HepG2 (cell line): ENCODE results near the gene TPRKB. TPM values are rescaled to one million over a fixed set of nuclear protein-coding genes. Genes with fewer than 3 reads are reported as not detected.
A peak's percentile ranks its signal among the peaks of the same experiment; 100 is the strongest.

Experiments used
- DMAP1 ChIP-seq: IDR thresholded peaks from 2 replicates; pipeline ENCODE4 v1.6.1; 2016
- HBP1 ChIP-seq: IDR thresholded peaks from 2 replicates; pipeline ENCODE4 v1.6.1; 2016; ENCODE audit warnings: low read depth, control low read depth
- MYPOP ChIP-seq: sonication (generic); formaldehyde crosslinking; IDR thresholded peaks from 2 replicates; pipeline ENCODE4 v1.8.1; 2023; ENCODE audit warnings: mild to moderate bottlenecking, moderate library complexity, missing genetic modification reagents
- NAIF1 ChIP-seq: sonication (generic); formaldehyde crosslinking; IDR thresholded peaks from 2 replicates; pipeline ENCODE4 v1.5.0; 2020; ENCODE audit warnings: mild to moderate bottlenecking, missing genetic modification reagents, borderline replicate concordance
- RXRA ChIP-seq: sonication (generic); formaldehyde crosslinking; IDR thresholded peaks from 2 replicates; pipeline ENCODE4 v1.5.1; 2020; ENCODE audit warnings: missing genetic modification reagents
- TBX2 ChIP-seq: sonication (generic); formaldehyde crosslinking; IDR thresholded peaks from 2 replicates; pipeline ENCODE4 v1.5.0; 2020; ENCODE audit warnings: missing genetic modification reagents, mild to moderate bottlenecking, borderline replicate concordance
- TEAD3 ChIP-seq: optimal IDR thresholded peaks from 2 replicates; pipeline ENCODE3; 2016; ENCODE audit warnings: borderline replicate concordance
- TP53 ChIP-seq: sonication (generic); formaldehyde crosslinking; conservative IDR thresholded peaks from 2 replicates; pipeline ENCODE4 v1.4.0; 2020; ENCODE audit warnings: missing genetic modification reagents
- ZNF280D ChIP-seq: sonication (generic); formaldehyde crosslinking; IDR thresholded peaks from 2 replicates; pipeline ENCODE4 v1.5.1; 2020; ENCODE audit warnings: mild to moderate bottlenecking, missing genetic modification reagents
- ZNF282 ChIP-seq: fragments of 450-650 bp; IDR thresholded peaks from 2 replicates; pipeline ENCODE4 v1.6.1; 2018; ENCODE audit not compliant: partially characterized antibody
- ZNF326 ChIP-seq: sonication (generic); formaldehyde crosslinking; IDR thresholded peaks from 2 replicates; pipeline ENCODE4 v1.4.0; 2020; ENCODE audit warnings: missing genetic modification reagents, borderline replicate concordance
- ZXDC ChIP-seq: sonication (generic); formaldehyde crosslinking; IDR thresholded peaks from 2 replicates; pipeline ENCODE4 v1.5.0; 2020; ENCODE audit warnings: mild to moderate bottlenecking, missing genetic modification reagents
- polyA plus RNA-seq, 8 experiments: library from polyadenylated mRNA; depleted of rRNA in 3 of 8; stranded (reverse) in 7 of 8; unstranded in 1 of 8; fragments of >200 nt; fragmentation: Illumina TruSeq in 4 of 8; extraction: Trizol in 4 of 8; gene quantifications; 2 replicates each; pipeline versions ENCODE4 v1.2.1 to v1.2.3, GENCODE V29; 2011 to 2016; ENCODE audit warnings: low read depth in 4 of 8, missing spikeins in 1 of 8, mixed read lengths in 1 of 8; ENCODE audit not compliant: insufficient read depth in 1 of 8
- total RNA-seq, 5 experiments: library from RNA; depleted of rRNA; stranded (reverse); fragments of >200 nt; fragmentation: Illumina TruSeq; extraction: Trizol; gene quantifications; 2 replicates each; pipeline ENCODE4 v1.2.3, GENCODE V29; 2016; ENCODE audit warnings: low read depth in 1 of 5
- TF ChIP-seq, protein P1 (sequence below): IDR thresholded peaks from 2 replicates; pipeline ENCODE4 v1.6.1; 2018; ENCODE audit warnings: missing genetic modification reagents, mild to moderate bottlenecking, missing compliant biosample characterization
- TF ChIP-seq, protein P2 (sequence below): sonication (generic); formaldehyde crosslinking; IDR thresholded peaks from 2 replicates; pipeline ENCODE4 v1.4.0; 2020; ENCODE audit warnings: low read depth, mild to moderate bottlenecking, missing genetic modification reagents
- TF ChIP-seq, protein P3 (sequence below): sonication (generic); formaldehyde crosslinking; IDR thresholded peaks from 2 replicates; pipeline ENCODE4 v1.9.0; 2022; ENCODE audit warnings: missing genetic modification reagents, mild to moderate bottlenecking, borderline replicate concordance

TPRKB gene
- total and polyA plus RNA-seq, 2 of the 13 experiments (the other 11 are each of a cell fraction or from before 2014, with no cell fraction given) = 32.0 to 58.0 TPM

GRCh38 chr2:73779467-73780236 is 42.5 kb upstream of the TPRKB start, which contains the start of gene DUSP11 (continued):
- TF ChIP-seq TEAD3 = peak; percentile 78
- peak; percentile 66; the same call in 1 of the 2 replicates for TF ChIP-seq HBP1
- TF ChIP-seq TP53 (CRISPR knock-in tag) = no peak
- TF ChIP-seq, protein P1, sequence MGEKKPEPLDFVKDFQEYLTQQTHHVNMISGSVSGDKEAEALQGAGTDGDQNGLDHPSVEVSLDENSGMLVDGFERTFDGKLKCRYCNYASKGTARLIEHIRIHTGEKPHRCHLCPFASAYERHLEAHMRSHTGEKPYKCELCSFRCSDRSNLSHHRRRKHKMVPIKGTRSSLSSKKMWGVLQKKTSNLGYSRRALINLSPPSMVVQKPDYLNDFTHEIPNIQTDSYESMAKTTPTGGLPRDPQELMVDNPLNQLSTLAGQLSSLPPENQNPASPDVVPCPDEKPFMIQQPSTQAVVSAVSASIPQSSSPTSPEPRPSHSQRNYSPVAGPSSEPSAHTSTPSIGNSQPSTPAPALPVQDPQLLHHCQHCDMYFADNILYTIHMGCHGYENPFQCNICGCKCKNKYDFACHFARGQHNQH (CRISPR knock-in tag) = peak; percentile 87
- no peak for TF ChIP-seq TBX2 (CRISPR knock-in tag)
- TF ChIP-seq, protein P2, sequence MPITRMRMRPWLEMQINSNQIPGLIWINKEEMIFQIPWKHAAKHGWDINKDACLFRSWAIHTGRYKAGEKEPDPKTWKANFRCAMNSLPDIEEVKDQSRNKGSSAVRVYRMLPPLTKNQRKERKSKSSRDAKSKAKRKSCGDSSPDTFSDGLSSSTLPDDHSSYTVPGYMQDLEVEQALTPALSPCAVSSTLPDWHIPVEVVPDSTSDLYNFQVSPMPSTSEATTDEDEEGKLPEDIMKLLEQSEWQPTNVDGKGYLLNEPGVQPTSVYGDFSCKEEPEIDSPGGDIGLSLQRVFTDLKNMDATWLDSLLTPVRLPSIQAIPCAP = no peak
- no peak for TF ChIP-seq ZNF282
- TF ChIP-seq ZNF280D = peak; percentile 60; the same call in 1 of the 2 replicates
- peak; percentile 56 for TF ChIP-seq MYPOP
- peak; percentile 80; the same call in 1 of the 2 replicates for TF ChIP-seq RXRA (CRISPR knock-in tag)
- TF ChIP-seq ZNF326 (CRISPR knock-in tag) = no peak
- TF ChIP-seq, protein P3, sequence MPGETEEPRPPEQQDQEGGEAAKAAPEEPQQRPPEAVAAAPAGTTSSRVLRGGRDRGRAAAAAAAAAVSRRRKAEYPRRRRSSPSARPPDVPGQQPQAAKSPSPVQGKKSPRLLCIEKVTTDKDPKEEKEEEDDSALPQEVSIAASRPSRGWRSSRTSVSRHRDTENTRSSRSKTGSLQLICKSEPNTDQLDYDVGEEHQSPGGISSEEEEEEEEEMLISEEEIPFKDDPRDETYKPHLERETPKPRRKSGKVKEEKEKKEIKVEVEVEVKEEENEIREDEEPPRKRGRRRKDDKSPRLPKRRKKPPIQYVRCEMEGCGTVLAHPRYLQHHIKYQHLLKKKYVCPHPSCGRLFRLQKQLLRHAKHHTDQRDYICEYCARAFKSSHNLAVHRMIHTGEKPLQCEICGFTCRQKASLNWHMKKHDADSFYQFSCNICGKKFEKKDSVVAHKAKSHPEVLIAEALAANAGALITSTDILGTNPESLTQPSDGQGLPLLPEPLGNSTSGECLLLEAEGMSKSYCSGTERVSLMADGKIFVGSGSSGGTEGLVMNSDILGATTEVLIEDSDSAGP = peak; percentile 91; the same call in 1 of the 2 replicates
- TF ChIP-seq DMAP1 = peak; percentile 94
- TF ChIP-seq ZXDC (CRISPR knock-in tag) = no peak
- TF ChIP-seq NAIF1 = peak; percentile 25; the same call in 1 of the 2 replicates
